ENCODE results near the gene RSPO4.
"Not testable (repeated sequence)": the region's sequence is repeated elsewhere in the genome, so short reads cannot be mapped to it uniquely, and the experiment has no call there.

RSPO4 gene

GRCh38 chr20:1003920-1004697 is 2.0 kb upstream of the RSPO4 start:
- DNase-seq = no peak

GRCh38 chr20:1002682-1003561 is 811 bp upstream of the RSPO4 start:
- no peak for DNase-seq

- no peak for DNase-seq
Observed at GRCh38 chr20:1001116-1001515, 995 bp downstream of the RSPO4 start.

- no peak for DNase-seq
Observed at GRCh38 chr20:998231-998830, 3.8 kb downstream of the RSPO4 start.

- no peak for DNase-seq
Observed at GRCh38 chr20:997486-997885, 4.6 kb downstream of the RSPO4 start.

- DNase-seq = no peak
Observed at GRCh38 chr20:997016-997415, 5.1 kb downstream of the RSPO4 start.

GRCh38 chr20:995170-995569 is 6.9 kb downstream of the RSPO4 start:
- no peak for DNase-seq

- no peak for DNase-seq
Observed at GRCh38 chr20:992801-993535, 9.1 kb downstream of the RSPO4 start.

- DNase-seq = no peak
Observed at GRCh38 chr20:991850-992249, 10.3 kb downstream of the RSPO4 start.

GRCh38 chr20:990293-990959 is 11.7 kb downstream of the RSPO4 start:
- DNase-seq = no peak

GRCh38 chr20:988272-988671 is 13.8 kb downstream of the RSPO4 start:
- no peak for DNase-seq

GRCh38 chr20:987677-988076 is 14.4 kb downstream of the RSPO4 start:
- no peak for DNase-seq

GRCh38 chr20:986733-987355 is 15.3 kb downstream of the RSPO4 start:
- DNase-seq = no peak

GRCh38 chr20:984994-985393 is 17.1 kb downstream of the RSPO4 start:
- DNase-seq = not testable (repeated sequence)

GRCh38 chr20:982754-983153 is 19.4 kb downstream of the RSPO4 start:
- DNase-seq = no peak

- DNase-seq = no peak
Observed at GRCh38 chr20:977021-977420, 25.1 kb downstream of the RSPO4 start.

- no peak for DNase-seq
Observed at GRCh38 chr20:976033-976432, 26.1 kb downstream of the RSPO4 start.

GRCh38 chr20:973785-974194 is 28.3 kb downstream of the RSPO4 start:
- peak; percentile 8 for DNase-seq

- no peak for DNase-seq
Observed at GRCh38 chr20:972256-972655, 29.9 kb downstream of the RSPO4 start.

- DNase-seq = no peak
Observed at GRCh38 chr20:971346-971745, 30.8 kb downstream of the RSPO4 start.

- no peak for DNase-seq
Observed at GRCh38 chr20:969868-970267, 32.2 kb downstream of the RSPO4 start.
